SW480 (cell line): Measurements from ENCODE around the gene LRRC25.
"Not testable (repeated sequence)": the region's sequence is repeated elsewhere in the genome, so short reads cannot be mapped to it uniquely, and the experiment has no call there.

Experiments used
- DNase-seq: peaks from one replicate; pipeline ENCODE4 v3.0.0-alpha.2; 2016; ENCODE audit warnings: low spot score

Gene LRRC25

DNA sequence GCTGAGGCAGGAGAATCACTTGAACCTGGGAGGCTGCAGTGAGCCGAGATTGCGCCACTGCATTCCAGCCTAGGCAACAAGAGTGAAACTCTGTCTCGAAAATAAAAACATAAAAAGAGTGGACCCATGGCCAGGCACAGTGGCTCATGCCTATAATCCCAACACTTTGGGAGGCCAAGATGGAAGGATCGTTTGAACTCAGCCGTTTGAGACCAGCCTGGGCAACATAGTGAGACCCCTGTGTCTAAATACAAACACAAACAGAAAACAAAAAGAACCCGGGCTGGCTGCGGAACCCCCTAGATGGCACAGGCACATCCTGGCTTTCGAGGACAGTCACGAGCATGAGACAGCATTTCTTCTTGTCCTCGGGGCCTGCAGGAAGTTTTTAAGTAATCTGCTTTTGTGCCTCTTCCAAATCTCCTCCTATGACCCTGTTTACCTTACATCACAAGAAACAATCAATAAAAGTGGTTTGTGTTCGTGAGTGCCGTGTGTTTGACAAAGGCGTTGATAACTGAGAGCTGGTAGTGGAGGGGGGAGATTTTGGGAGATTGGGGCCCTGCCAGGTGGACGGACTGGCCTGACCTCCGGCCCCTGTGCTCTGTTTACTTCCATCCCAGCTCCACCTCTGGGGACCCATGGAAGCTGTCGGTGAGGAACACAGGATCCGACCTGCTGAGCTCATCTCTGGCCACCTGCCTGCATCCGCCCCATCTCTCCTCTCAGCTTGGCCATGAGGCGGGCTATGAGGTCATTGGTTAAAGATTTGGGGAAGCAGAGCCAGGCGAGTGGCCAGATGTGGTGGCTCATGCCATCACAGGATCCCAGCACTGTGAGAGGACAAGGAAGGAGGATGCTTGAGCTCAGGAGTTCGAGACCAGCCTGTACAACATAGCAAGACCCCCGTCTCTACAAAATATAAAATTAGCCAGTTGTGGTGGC is 17.3 kb downstream of the LRRC25 start:
- peak; percentile 92 for DNase-seq

GRCh38 chr19:18377026-18377425 is 20.4 kb downstream of the LRRC25 start:
- DNase-seq: no peak

- peak; percentile 99 for DNase-seq
Measured at GRCh38 chr19:18373892-18374629, 23.4 kb downstream of the LRRC25 start.

DNA sequence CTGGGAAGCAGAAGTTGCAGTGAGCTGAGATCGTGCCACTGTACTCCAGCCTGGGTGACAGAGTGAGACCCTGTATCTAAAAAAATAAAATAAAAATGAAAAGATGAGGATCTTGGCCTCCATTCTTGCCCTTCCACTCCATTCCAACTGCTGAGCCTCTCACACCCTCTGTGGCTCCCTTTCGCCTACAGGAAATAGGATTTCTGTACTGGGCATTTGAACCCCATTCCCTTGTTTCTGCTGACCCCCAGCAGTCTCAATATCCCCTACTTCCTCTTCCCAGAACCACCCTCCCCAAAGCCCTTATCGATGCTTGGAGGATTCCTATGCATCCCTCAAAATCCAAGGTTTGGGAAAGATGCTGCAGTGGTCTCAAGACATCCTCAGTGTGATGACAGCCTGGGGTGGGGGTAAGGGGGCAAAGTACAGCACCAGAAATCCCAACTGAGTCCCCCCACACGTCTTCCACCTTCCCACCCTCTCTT is 24.0 kb downstream of the LRRC25 start:
- DNase-seq: no peak

- no peak for DNase-seq
Measured at GRCh38 chr19:18368504-18369222, 28.8 kb downstream of the LRRC25 start.

GRCh38 chr19:18366021-18366435 is 31.4 kb downstream of the LRRC25 start:
- DNase-seq: peak; percentile 31

- DNase-seq: peak; percentile 98
Measured at GRCh38 chr19:18364826-18365528, 32.4 kb downstream of the LRRC25 start.

GRCh38 chr19:18364277-18364825 is 33.1 kb downstream of the LRRC25 start:
- not testable (repeated sequence) for DNase-seq

- no peak for DNase-seq
Measured at GRCh38 chr19:18363787-18364186, 33.6 kb downstream of the LRRC25 start.

GRCh38 chr19:18362934-18363542 is 34.4 kb downstream of the LRRC25 start:
- no peak for DNase-seq

DNA sequence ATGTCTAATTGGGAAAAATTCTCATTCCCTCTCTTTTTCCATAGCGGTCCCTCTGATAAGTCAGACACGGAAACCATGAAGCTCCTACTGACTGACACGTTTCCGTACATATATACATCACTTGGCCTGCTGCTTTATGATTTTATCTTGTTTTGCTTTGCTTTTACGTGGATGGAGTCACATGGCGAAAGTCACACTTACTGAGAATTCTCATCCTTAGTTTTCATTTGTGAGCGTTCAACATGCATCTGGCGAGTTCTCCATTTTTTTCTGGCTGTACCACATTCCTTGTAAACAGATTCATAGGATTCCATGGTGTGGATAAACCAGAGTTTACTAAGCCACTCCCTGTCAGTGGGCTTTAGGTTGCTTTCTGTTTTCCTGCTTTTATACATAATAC is 35.8 kb downstream of the LRRC25 start:
- no peak for DNase-seq

DNA sequence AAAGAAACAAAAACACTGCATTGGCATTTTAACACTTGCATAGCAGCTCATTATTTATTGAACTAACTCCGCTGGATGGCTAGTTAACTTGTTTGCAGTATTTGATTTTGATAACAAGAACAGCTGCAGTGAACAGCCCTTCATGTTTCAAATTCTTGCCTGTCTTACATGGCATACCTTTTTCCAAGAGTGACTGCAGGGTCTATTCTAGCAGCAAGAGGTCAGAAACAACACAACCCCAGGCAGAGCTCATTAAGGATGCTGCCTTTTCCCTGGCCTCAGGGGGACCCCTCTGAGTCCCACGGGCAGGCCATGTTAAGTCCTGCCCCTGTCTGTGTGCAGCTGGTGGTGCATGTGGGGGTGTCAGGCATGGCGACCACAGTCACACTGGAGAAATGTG is 40.4 kb downstream of the LRRC25 start:
- no peak for DNase-seq

- not testable (repeated sequence) for DNase-seq
Measured at GRCh38 chr19:18354743-18355142, 42.7 kb downstream of the LRRC25 start.

GRCh38 chr19:18353378-18354005 is 43.9 kb downstream of the LRRC25 start:
- no peak for DNase-seq

- no peak for DNase-seq
Measured at GRCh38 chr19:18351544-18351943, 45.9 kb downstream of the LRRC25 start.

- DNase-seq: no peak
Measured at GRCh38 chr19:18350490-18350889, 46.9 kb downstream of the LRRC25 start.

DNA sequence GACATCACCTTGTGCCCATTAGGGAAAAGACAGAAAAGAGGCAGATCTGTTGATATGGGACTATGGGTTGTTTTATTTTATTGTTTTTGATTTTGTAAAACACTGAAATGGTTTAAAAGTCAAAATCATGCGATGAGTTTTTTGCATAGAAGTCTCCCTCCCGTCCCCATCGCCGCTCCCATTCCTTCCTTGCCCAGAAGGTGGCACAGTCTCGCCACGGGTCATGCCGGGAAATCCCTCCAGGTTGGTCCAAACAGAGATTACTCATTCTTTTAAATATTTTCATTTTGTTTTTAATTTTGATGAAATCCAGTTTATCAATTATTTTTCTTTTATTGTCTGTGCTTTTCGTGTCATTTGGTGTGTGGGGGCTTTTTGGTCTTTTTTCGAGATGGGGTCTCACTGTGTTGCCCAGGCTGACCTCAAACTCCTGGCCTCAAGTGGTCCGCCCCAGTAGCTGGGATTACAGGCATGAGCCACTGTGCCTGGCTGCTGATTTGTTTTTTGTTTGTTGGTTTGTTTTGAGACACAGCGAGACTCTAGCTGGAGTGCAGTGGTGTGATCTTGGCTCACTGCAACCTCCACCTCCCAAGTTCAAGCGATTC is 47.8 kb downstream of the LRRC25 start:
- peak; percentile 36 for DNase-seq

DNA sequence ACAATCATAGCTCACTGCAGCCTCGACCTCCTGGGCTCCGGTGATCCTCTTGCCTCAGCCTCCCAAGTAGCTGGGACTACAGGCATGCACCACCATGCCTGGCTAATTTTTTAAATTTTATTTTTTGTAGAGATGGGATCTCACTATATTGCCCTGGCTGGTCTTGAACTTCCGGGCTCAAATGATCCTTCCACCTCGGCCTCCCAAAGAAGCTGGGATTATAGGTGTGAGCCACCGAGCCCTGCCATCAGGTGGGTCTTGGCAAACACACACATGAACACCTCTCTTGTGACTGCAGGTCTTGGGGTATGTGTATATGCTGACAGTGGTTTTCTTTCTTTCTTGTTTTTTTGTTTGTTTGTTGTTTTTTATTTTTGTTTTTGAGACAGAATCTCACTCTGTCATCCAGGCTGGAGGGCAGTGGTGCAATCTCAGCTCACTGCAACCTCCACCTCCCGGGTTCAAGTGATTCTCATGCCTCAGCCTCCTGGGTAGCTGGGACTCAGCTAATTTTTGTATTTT is 48.5 kb downstream of the LRRC25 start:
- DNase-seq: not testable (repeated sequence)

DNA sequence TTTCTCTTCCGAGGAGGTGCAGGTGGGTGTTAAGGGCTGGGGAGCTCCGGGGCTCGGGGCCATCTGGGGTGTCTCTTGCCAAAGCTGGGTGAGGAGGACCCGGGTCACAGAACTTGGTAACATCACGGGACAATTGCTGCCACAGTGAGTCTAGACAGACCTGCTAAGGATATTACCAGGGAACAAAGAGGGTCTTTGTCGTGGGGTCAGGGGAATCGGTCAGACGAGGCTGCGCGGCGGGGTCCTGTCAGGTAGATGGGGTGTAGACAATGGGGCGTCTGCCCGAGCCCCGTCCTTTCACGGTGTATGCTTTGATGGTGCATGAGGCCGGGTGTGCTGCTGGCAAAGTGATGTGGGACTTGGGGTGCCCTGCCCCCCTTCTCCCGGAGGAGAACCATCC is 49.3 kb downstream of the LRRC25 start:
- DNase-seq: no peak

DNA sequence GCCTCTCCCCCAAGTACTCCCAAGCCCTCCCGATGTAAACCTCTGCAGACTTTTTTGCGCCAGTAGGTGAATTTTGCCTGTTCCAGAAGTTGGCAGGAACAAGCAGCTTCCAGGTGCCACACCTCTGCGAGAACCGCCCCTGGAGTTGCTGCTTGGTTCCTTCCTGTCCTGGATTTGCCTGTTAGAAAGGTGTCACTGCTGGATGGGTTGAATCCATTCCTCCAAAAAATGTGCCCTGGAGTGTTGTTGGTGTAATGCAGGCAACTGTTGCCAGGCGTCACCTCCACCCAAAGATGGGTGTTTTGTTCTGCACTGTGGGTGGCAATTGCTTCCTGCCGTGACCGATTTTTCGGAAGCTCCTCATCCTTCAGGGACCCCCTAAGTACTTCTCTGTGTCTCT is 51.3 kb downstream of the LRRC25 start:
- peak; percentile 21 for DNase-seq
